SH-SY5Y (cell line): Measurements from ENCODE around the gene TMEM106B.

ENCODE experiments used
- GATA2 ChIP-seq: IDR thresholded peaks from 2 replicates; pipeline ENCODE4 v1.6.1; 2011; ENCODE audit warnings: mild to moderate bottlenecking, low read depth, low read length
- GATA3 ChIP-seq: IDR thresholded peaks from 2 replicates; pipeline ENCODE4 v1.6.1; 2011; ENCODE audit warnings: low read depth, mild to moderate bottlenecking, low read length, moderate library complexity

DNA sequence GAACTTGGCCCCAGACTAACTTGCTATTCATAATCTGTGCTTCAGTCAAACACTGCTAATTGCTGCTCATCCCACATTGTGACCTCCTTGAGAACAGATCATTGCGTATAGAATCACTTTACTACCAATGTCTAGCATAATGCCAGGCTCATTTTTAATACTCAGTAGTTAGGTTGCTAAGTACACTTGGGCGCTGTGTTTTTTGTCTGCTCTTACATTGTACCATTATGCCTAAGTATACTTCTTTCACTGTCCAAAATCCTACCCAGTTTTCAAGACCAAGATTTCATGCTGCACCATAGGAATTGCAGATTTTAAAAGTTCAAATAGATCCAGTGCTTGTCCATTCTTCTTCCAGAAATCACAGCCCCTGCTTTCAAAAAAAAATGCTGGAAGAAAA, 32.8 kb upstream of the TMEM106B start:
- no peak for TF ChIP-seq GATA2
- TF ChIP-seq GATA3: no peak
